Endothelial cell of umbilical vein (primary cell): ENCODE measurements around the gene PTPN14. TPM values are rescaled to one million over a fixed set of nuclear protein-coding genes. Genes with fewer than 3 reads are reported as not detected.

Experiments
- BruUV-seq: library from RNA; stranded (reverse); fragments of 400-500 nt; replicated peaks from 2 replicates; lab custom pipeline; 2021; lab: Mats Ljungman, UMichigan
- CTCF ChIA-PET: fragments of 300-600, 350-600 bp; sonication (Branson Sonifier 250); formaldehyde crosslinking; loops from one replicate; lab custom pipeline; 2021; ENCODE audit warnings: antibody characterized with exemption, inconsistent platforms; lab: Charles Lee
- POLR2A ChIA-PET: fragments of 300-600, 350-600 bp; sonication (Branson Sonifier 250); formaldehyde crosslinking; loops from one replicate; lab custom pipeline; 2021; ENCODE audit warnings: antibody characterized with exemption, inconsistent platforms; lab: Charles Lee
- DNase-seq: peaks from one replicate; pipeline ENCODE4 v3.0.0-alpha.2; 2011; ENCODE audit warnings: low read depth, low spot score
- FAIRE-seq: peaks from 2 replicates; lab custom pipeline; 2011; peaks lifted over from hg19 to GRCh38; lab: Jason Lieb, UNC
- H2AFZ ChIP-seq: 2 replicates; pipeline ENCODE4 v1.6.0; 2012; ENCODE audit warnings: low read depth, low read length, control low read depth, inconsistent platforms
- H3K27ac ChIP-seq: 2 replicates; pipeline ENCODE4 v1.5.1; 2011; ENCODE audit warnings: low read depth, mild to moderate bottlenecking, control low read depth, low read length, moderate library complexity; ENCODE audit not compliant: insufficient read depth
- H3K27me3 ChIP-seq, 2 experiments: 2 replicates each; pipeline versions ENCODE4 v1.6.0 to v1.6.1; 2011; ENCODE audit warnings: low read length in 2 of 2, mixed read lengths in 1 of 2; ENCODE audit not compliant: control insufficient read depth in 2 of 2, insufficient read depth in 2 of 2
- H3K36me3 ChIP-seq, 2 experiments: 2 replicates in 1 of 2; 3 replicates in 1 of 2; pipeline ENCODE4 v1.5.1; 2011; ENCODE audit warnings: low read length in 2 of 2, mild to moderate bottlenecking in 1 of 2, moderate library complexity in 1 of 2; ENCODE audit not compliant: control insufficient read depth in 2 of 2, insufficient read depth in 2 of 2; ENCODE audit errors: extremely low read depth in 1 of 2
- H3K4me1 ChIP-seq: 3 replicates; pipeline ENCODE4 v1.5.1; 2011; ENCODE audit warnings: mild to moderate bottlenecking, low read length; ENCODE audit not compliant: control insufficient read depth, insufficient read depth; ENCODE audit errors: extremely low read depth
- H3K4me2 ChIP-seq: 2 replicates; pipeline ENCODE4 v1.6.1; 2011; ENCODE audit warnings: low read length, control low read depth, mixed read lengths; ENCODE audit not compliant: insufficient read depth
- H3K4me3 ChIP-seq, 3 experiments: fragments of 200-600 bp in 1 of 3; sonication (generic), shearing (Covaris generic) in 1 of 3; replicated peaks in 1 of 3; 2 replicates each; pipeline ENCODE4 v1.5.1; 2011 to 2016; ENCODE audit warnings: control low read depth in 3 of 3, low read length in 3 of 3, mild to moderate bottlenecking in 2 of 3, inconsistent platforms in 1 of 3, low read depth in 1 of 3, moderate library complexity in 1 of 3; ENCODE audit not compliant: insufficient read depth in 1 of 3
- H3K79me2 ChIP-seq: 2 replicates; pipeline ENCODE4 v1.6.0; 2012; ENCODE audit warnings: low read length, inconsistent platforms; ENCODE audit not compliant: control insufficient read depth, insufficient read depth
- H3K9ac ChIP-seq: replicated peaks from 2 replicates; pipeline ENCODE3; 2011; ENCODE audit warnings: low read length, control low read depth; ENCODE audit not compliant: insufficient read depth; ENCODE audit errors: extremely low read depth
- H3K9me1 ChIP-seq: replicated peaks from 3 replicates; pipeline ENCODE4 v1.6.0; 2011; ENCODE audit warnings: mild to moderate bottlenecking, low read length; ENCODE audit not compliant: control insufficient read depth, insufficient read depth; ENCODE audit errors: extremely low read depth
- H3K9me3 ChIP-seq: replicated peaks from 2 replicates; pipeline ENCODE4 v1.5.1; 2012; ENCODE audit warnings: low read length, inconsistent platforms; ENCODE audit not compliant: control insufficient read depth, insufficient read depth
- H4K20me1 ChIP-seq: replicated peaks from 2 replicates; pipeline ENCODE3; 2011; ENCODE audit warnings: mild to moderate bottlenecking, low read length; ENCODE audit not compliant: control insufficient read depth, insufficient read depth; ENCODE audit errors: extremely low read depth
- CTCF ChIP-seq, 2 donors: IDR thresholded peaks; 1 replicate in 1 of 2; 2 replicates in 1 of 2; pipeline ENCODE4 v1.5.1; 2011; ENCODE audit warnings: low read length in 2 of 2, mild to moderate bottlenecking in 2 of 2, moderate library complexity in 2 of 2, control low read depth in 1 of 2, inconsistent platforms in 1 of 2, low read depth in 1 of 2; ENCODE audit not compliant: insufficient read depth in 1 of 2; ENCODE audit errors: extremely low read depth in 1 of 2
- FOS ChIP-seq: IDR thresholded peaks from 2 replicates; pipeline ENCODE4 v1.6.1; 2011; ENCODE audit warnings: mild to moderate bottlenecking, low read length, moderate library complexity, borderline replicate concordance; ENCODE audit not compliant: insufficient read depth
- JUN ChIP-seq: IDR thresholded peaks from 2 replicates; pipeline ENCODE4 v1.6.1; 2011; ENCODE audit warnings: borderline replicate concordance, low read depth; ENCODE audit not compliant: insufficient read length, insufficient read depth
- dilution Hi-C: fragments of 300-500 bp; cut with MboI; formaldehyde crosslinking; loops from one replicate; pipeline ENCODE4 v1.15.0; 2019; ENCODE audit warnings: low sequenced_read_pairs; ENCODE audit not compliant: extremely low pct_ligation_motif_present
- intact Hi-C: fragments of 100-400 bp; cut with micrococcal nuclease; formaldehyde crosslinking; loops from one replicate; pipeline ENCODE4 v1.10.0; 2022
- polyA plus RNA-seq, 4 experiments: library from polyadenylated mRNA; depleted of rRNA in 3 of 4; stranded (reverse) in 3 of 4; unstranded in 1 of 4; fragments of >200 nt; gene quantifications; 2 replicates each; pipeline versions ENCODE4 v1.2.1 to v1.2.3, GENCODE V29; 2011 to 2012; ENCODE audit warnings: missing spikeins in 1 of 4
- total RNA-seq: library from RNA; stranded (reverse); gene quantifications from 2 replicates; pipeline ENCODE4 v1.2.3, GENCODE V29; 2021

Gene PTPN14
- total and polyA plus RNA-seq, 2 donors (not counting 3 experiments of a cell fraction or from before 2014, with no cell fraction given): 18.5 to 93.0 TPM

GRCh38 chr1:214363386-214363785 is 188.0 kb downstream of the PTPN14 start:
- BruUV-seq: no TSS peak

More at GRCh38 chr1:214363386-214363785, 188.0 kb downstream of the PTPN14 start:
- peaks cover 16 to 19% of the 10 kb centered on the region in 2 experiments for H3K36me3 ChIP-seq
- POLR2A ChIA-PET: no interaction called here
- DNase-seq (no peak), FAIRE-seq (no peak)
- dilution Hi-C loops: no loop called here
- no peaks in the 10 kb centered on the region for H3K9me3 ChIP-seq
- H4K20me1 ChIP-seq: no peaks in the 10 kb centered on the region
- no peak overlapping the region for H3K4me3 ChIP-seq
- no peaks in the 10 kb centered on the region for H3K27me3 ChIP-seq
- no peak overlapping the region for H3K9ac ChIP-seq
- CTCF ChIA-PET: interaction anchor here (1.6 to 2.3 kb wide), 2 partner anchors 149 to 221 kb away, joined by 3 to 7 read pairs; no protein-coding TSS in a partner anchor
- H3K27ac ChIP-seq: no peak overlapping the region
- H3K79me2 ChIP-seq: no peaks in the 10 kb centered on the region
- peaks cover 8% of the 10 kb centered on the region for H3K4me1 ChIP-seq
- H3K4me2 ChIP-seq: no peak overlapping the region
- H3K9me1 ChIP-seq: no peaks in the 10 kb centered on the region
- intact Hi-C loops: loop anchor here (2.0 kb wide), 1 partner anchor 41 kb away; no protein-coding TSS in a partner anchor
- no peak for TF ChIP-seq JUN
- no peak for TF ChIP-seq FOS
- no peak for TF ChIP-seq CTCF (IDR thresholded peaks at IDR 0.05; ENCODE audit: extremely low read depth in 1 of 2, insufficient read depth in 1 of 2, low read depth in 1 of 2, low read length in 2 of 2)
- no peak overlapping the region for H2AFZ ChIP-seq
